ENCODE data around the gene SLC28A3.

Gene SLC28A3

GRCh38 chr9:84296146-84296843 is 44.3 kb downstream of the SLC28A3 start:
- peak; percentile 29 for DNase-seq

- no peak for DNase-seq
Measured at GRCh38 chr9:84294241-84294950, 46.2 kb downstream of the SLC28A3 start.

- no peak for DNase-seq
Measured at GRCh38 chr9:84293001-84293798, 47.4 kb downstream of the SLC28A3 start.

GRCh38 chr9:84285381-84285780 is 55.2 kb downstream of the SLC28A3 start:
- DNase-seq, result no peak

GRCh38 chr9:84283946-84284345 is 56.6 kb downstream of the SLC28A3 start:
- DNase-seq, result no peak

GRCh38 chr9:84278130-84278529 is 62.4 kb downstream of the SLC28A3 start:
- DNase-seq, result no peak

GRCh38 chr9:84277646-84278045 is 62.9 kb downstream of the SLC28A3 start:
- DNase-seq, result no peak

- no peak for DNase-seq
Measured at GRCh38 chr9:84276741-84277140, 63.8 kb downstream of the SLC28A3 start.

- DNase-seq, result no peak
Measured at GRCh38 chr9:84271921-84272556, 68.5 kb downstream of the SLC28A3 start.

GRCh38 chr9:84271531-84271900 is 69.0 kb downstream of the SLC28A3 start:
- DNase-seq, result no peak

GRCh38 chr9:84270847-84271530 is 69.6 kb downstream of the SLC28A3 start:
- DNase-seq, result no peak

- no peak for DNase-seq
Measured at GRCh38 chr9:84266087-84266561, 74.4 kb downstream of the SLC28A3 start.

GRCh38 chr9:84264307-84265029 is 76.1 kb downstream of the SLC28A3 start:
- no peak for DNase-seq

GRCh38 chr9:84261070-84261746 is 79.3 kb downstream of the SLC28A3 start:
- DNase-seq, result peak; percentile 46

GRCh38 chr9:84258371-84258770 is 82.2 kb downstream of the SLC28A3 start:
- DNase-seq, result no peak

GRCh38 chr9:84255696-84256095 is 84.9 kb downstream of the SLC28A3 start:
- DNase-seq, result no peak

- DNase-seq, result no peak
Measured at GRCh38 chr9:84254972-84255371, 85.6 kb downstream of the SLC28A3 start.

- no peak for DNase-seq
Measured at GRCh38 chr9:84251921-84252320, 88.6 kb downstream of the SLC28A3 start.

- DNase-seq, result no peak
Measured at GRCh38 chr9:84241817-84242373, 98.7 kb downstream of the SLC28A3 start.

GRCh38 chr9:84239343-84239742 is 101.2 kb downstream of the SLC28A3 start:
- DNase-seq, result no peak

GRCh38 chr9:84238652-84239051 is 101.9 kb downstream of the SLC28A3 start:
- DNase-seq, result no peak
